GM19397 (cell line): ENCODE measurements around the gene DCAKD.

Experiments used
- ATAC-seq: cut with Tn5 transposase; IDR thresholded peaks from one replicate; pipeline ENCODE4 v1.9.1; 2021; ENCODE audit warnings: mild to moderate bottlenecking, moderate library complexity; ENCODE audit not compliant: unreplicated experiment

The DCAKD gene

DNA sequence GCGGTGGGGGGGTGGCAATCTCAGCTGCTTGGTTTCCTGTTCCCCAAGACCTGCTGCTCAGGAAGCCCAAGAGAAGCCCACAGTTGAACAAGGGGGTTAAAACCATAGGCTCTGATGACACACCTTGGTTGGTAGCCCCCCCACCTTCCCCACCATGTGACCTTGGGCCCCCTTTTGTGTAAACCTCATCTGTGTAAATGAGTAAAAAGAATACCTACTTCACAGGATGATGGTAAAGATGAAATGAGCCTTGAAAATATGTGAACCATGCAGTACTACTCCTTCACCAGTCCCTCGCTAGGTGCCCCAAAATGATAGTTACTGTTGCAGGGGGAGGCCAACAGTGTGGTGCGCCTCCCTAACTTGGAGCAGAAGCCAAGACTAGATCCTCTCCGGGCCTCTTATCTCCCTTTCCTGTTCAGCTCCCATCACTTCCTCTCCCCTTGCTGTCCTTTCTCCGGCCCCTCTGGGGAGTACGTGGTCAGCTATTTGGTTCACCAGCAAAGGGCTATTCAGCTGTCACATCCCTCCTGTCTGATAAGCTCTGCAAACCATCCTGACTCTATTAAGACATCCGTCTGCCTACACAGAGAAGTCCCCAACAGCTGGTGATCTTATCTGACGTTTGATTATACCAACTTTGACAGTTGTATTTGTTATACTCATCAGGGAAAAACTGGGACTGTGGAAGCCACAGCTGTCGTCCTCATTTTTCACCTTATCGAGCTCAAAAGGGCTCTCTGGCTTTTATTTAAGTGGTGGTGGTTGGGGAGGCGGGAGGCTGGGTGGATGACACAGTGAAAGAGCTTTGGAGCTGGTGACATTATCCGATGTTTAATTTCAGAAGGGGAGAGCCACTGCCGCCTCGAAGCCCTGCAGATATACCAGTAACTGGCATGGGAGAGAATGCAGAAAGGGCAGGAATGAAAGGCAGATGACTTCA, 19.9 kb downstream of the DCAKD start:
- no peak for ATAC-seq

DNA sequence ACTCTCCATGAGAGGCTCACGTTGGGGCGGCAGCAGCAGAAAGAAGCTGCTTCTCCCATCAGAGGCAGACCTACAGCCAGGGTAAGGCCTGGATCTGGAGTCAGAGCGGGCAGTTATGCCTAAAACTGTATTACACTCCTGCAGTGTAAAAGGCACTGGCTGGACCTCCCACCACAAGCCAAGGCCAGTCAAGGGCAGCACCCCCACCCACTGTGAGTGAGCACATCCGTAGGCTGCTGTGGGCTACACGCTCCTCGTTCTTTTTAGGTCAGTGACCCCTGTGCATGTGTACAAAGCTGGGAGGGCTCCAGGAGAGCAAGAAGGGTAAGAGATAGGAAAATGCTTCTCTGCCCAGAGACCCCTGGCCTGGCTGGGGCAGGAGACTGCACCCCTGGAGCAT, 20.7 kb downstream of the DCAKD start:
- ATAC-seq, result no peak

DNA sequence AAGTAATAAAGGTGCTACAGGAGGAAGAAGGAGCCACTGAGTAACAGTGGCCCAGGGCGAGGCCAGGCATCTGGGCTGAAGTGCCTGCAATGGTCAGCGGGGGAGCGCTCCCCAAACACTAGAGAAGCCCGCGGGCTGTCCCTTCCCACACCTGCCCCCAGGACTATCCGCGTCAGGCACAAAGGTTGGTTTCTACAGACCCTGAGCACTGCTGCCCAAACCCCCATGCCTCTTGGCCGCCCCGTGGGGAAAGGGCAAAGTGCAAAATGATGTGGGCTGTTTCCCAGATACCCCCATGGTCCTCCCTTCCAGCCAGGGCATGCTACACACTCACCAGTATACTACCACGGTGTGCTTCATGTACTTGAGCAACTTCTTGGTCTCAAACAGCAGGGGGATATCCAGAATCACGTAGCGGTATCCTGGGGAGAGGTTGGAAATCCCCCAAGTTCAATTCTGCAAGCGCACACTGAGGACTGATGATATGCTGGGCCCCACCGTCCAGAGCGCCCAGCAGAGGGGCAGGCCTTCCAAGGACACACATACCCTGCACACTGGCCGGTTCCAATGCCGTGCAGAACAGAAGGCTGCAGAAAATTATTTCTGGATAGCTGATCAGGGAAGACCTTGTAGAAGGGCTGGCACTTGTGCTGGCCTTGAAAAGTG, 21.5 kb downstream of the DCAKD start:
- no peak for ATAC-seq

DNA sequence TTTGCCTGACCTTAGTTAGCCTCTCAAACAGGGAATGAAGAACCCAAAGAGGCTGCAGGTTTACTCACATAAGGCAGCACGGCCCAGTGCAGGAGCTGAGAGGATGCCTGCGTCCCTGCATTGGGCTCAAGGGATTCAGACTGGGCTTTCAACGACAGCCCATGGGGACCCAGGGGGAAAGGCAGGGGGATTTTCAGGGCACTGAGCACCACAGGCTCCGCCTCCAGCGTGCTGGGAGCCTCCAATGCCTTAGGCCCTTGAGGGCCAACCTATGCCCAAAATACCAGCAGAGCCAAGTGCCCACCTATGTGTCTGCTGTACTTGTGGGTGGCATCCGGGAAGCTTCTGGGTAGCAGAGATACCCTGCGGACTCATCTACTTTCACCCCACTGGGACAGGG, 22.3 kb downstream of the DCAKD start:
- ATAC-seq, result no peak

DNA sequence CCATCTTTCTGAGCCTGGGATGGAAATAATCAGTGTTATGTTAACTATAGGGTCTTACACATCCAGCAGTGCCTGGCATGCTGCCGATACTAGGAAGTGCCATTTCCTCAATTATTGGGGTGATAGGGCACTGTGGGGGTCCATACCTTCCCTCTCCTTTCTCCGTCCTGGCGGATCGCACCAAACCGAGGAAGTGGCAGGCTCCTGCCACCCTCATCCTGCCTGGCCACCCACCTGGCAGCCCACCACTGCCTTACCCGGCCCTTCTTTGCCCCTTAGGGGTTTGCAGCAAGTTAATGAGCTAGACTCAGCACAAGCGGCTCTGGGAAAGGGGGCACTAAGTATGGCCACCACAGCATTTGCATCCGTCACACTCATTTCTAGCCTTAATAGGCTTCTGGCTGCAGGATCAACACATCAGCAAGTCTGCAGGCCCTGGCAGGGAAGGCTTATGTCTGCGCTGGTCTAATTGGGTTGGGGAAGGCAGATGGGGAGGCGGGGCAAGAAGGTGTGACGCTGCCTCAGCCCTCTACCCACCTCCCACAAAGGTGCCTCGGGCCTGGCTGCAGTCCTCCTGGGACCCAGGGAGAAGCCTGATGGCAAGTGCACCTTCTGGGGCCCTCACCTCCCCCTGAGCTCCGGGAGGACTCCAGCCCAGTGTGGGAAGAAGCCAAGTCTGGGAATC, 28.6 kb downstream of the DCAKD start:
- ATAC-seq, result no peak

DNA sequence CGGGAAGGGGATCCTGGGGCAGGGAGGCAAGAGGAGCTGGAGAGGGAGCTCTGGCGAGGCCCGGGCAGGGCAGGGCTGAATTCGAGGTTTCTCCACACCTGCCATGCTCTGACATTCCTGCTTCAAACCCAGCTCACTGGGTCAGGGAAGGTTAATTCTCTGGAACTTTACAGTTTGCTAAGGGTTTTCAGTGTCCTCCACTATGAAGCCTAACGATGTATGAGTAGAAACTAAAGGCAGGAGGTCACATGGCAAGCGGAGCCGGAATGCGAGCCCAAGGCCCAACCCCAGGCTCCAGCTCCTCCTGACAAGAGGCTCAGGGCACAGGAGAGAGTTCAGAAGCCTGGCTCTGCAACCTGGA, 29.2 kb downstream of the DCAKD start:
- no peak for ATAC-seq

DNA sequence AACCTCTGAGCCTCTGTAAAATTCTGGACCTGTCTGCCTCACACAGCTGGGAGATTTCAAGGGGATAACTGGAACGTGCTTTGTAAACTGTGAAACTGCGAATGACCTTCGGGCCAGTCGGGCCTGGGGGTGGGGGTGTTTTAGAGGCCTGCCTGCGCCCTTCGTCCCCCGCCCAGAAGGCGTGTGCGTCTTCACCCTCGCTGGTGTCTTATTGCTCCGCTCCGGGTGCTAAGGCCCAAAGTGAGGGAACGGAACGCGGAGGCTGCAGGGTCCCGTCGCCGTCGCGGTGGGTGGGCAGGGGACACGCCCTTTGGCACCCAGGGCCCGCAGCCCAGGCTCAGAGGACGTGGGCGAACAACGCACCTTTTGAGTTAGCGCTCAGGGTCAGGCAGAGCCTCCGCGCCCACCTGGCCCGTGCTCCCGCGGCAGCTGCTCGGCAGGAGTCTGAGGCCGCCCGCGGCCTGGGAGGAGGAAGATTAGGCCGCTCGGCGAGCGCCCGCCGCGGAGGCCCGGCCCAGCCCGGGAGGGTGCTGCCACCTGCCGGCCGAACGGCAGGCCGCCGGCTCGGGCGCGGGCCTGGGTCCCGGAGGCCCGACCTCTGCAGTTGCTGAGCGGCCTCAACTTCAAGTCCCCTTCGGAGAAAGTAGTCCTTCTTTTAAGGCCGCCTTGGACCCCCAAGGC, 29.7 kb downstream of the DCAKD start:
- peak; percentile 57 for ATAC-seq

DNA sequence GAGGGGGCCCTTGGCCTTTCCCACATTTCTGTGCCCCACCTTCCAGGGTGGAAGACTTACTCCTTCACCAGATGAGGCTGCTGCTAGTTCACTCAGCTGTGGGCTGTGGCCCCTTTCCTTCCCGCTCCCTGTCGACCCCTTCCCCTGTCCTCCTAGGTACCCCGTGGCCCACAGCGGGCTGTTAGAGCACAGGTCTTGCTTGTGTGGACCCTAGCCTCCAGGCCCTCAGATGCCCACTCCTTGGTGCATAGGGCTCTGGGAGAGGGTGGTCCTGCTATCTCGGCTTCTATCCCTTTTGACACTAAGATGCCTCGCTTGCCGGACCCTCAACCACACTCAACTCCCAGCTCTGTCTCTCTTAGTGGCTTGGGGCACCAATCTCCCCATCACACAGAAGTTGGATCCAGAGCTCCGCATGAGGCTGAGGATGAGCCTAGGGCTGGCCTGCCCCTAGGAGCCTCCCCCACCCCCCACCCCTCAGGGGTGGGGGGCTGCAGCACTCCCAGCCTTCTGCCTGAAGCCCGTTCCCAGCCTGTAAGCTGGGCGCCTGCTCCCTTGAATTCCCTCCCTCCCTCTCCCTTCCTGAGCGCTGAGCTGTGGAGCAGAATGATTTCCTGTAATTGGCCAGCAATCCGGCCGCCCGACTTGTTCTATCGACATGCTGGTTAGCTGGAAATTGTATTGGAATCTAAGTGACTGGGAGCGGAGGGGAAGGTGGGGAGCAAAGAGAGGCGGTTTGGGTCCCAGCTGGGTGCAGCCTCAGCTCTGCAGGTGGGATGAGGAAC, 30.9 kb downstream of the DCAKD start:
- ATAC-seq, result no peak

DNA sequence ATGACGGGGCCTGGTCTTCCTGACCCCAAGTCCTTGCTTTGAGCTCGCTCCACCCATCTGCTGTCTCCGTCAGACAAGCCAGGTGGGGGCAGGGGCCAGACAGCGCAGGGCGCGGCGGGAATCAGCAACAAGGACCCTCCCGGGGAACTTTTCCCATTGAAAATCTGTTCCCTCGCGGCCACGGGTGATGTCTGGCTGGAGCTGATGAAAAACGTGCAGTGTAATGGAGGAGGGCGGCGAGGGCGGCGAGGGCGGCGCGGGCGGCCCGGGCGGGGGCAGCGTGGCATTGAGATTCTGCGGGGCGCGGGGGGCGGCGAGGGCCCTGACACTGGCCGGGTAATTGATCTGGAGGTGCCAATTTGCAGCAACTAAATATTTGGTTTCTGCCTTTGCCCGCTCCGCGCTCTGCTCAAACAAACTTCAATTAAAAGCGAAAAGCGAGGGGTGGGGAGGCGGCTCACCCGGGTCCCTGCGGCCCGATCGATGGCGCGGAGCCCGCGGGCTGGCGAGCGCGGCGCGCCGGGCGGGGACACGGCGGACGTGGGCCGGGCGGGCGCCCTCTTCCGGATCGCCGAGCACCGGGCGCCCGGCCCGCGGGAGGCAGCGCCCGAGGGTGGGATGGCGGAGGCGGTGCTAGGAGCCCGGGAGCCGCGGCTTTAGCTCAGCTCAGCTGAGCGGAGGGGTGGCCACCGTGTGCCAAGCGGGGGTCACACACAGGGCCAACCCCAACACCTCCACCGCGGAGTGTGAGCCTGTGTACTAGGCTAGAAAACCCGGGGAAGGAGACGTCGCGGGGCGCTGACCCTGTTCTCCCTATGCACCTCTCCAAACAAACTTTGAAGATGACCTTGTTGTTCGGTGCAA, 32.4 kb downstream of the DCAKD start:
- no peak for ATAC-seq

DNA sequence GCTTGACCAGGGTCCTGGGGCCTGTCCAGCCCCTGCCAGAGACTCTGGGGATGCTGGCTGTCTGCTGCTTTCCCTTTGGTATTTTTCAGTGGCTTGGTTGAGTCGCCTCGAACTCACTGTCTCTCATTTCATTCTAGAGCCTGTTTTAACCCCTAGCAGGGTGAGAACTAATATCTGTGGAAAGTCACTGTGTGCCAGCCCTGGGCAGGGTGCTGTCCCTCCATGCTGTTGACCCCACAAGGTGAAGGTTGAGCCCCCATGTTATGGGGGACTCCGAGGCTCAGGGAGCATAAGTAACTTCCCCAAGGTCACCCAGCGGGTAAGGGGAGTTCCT, 33.0 kb downstream of the DCAKD start:
- ATAC-seq, result no peak

DNA sequence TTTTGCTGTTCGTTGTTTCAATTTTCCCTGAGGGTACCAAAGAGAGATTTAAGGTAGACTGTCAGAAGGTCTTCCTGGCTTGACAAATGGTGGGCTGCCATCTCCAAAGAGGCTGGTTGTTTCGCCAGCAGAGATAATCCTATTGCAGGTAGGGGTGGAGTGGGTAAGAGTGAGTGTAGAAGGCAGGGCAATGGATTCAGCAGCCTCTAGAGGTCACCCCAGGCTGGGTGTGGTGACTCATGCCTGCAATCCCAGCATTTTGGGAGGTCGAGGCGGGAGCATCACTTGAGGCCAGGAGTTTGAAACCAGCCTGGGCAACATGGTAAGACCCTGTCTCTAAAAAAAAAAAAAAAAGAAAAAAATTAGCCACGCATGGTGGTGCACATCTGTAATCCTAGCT, 34.6 kb downstream of the DCAKD start:
- no peak for ATAC-seq

DNA sequence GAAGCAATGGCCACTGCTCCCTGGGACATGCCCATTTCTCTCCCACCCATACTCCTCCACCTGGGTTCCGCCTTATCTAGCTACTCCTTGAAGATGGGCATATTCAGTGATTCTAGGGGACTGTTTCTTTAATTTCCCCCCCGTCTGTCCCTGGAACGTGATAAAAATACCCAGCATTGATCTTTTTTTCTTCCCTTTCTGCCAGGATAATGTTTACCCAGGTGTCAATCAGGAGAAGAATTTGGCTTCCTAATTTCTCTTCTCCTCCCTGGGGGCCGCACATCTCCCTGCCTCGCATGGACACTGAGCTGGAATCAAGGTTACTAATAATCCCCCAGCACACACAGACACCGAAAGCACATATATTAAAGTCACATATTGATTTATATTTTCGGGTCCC, 35.2 kb downstream of the DCAKD start:
- ATAC-seq, result no peak

DNA sequence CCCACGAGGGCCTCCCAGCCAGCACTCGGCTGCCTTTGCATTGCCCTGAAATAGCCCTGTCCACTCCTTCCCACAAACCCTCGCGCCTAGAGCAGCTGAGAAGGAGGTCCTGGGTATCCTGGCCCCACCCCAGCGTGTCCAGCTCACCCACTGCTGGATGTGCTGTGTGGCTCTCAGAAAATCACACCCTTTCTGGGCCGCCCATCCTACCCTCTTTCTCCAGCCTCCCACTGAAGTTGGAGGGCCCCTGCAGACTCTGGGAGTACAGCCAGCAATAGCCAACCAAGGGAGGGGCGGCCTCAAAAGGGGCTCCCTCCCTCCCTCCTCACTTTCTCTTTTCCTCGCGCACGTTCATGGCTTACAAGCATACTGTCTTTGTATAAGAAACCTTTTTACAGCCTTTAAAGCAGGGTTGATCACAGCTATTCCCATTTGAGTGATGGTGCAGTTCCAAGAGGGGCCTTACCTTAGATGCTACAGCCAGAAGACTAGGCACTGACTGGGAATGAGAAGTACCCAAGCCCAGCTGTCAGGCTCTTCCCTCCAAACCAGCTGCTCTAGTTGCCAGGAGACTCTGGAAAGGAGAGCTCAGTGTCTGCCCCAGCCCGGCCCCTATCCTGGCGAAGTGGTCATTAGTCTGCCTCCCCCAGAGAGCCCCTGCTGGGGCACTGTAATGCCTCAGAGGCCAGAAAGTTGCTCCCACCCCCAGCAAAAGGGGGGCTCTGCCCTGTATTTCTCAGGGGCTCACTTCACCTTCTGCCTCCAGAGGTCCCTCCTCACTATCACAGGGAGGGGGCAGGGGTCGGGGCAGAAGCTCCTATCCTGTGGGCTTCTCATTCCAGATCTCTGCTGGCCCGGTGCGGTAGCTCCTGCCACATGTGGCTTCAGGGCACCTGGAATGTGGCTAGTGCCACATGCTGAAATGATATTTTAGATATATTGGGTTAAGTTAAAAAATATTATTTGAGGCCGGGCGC, 38.1 kb downstream of the DCAKD start:
- no peak for ATAC-seq

DNA sequence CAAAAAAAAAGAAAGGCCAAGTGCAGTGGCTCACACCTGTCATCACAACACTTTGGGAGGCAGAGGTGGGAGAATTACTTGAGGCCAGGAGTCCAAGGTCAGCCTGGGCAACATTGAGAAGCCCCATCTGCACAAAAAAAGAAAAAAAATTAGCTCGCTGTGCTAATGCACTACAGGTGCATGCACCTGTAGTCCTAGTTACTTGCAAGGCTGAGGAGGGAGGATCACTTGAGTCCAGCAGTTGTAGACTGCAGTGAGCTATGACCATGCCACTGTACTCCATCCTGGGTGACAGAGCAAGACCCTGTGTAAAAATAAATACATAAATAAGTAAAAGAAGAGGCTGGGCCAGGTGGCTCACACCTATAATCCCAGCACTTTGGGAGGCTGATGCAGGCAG, 39.7 kb downstream of the DCAKD start:
- no peak for ATAC-seq

DNA sequence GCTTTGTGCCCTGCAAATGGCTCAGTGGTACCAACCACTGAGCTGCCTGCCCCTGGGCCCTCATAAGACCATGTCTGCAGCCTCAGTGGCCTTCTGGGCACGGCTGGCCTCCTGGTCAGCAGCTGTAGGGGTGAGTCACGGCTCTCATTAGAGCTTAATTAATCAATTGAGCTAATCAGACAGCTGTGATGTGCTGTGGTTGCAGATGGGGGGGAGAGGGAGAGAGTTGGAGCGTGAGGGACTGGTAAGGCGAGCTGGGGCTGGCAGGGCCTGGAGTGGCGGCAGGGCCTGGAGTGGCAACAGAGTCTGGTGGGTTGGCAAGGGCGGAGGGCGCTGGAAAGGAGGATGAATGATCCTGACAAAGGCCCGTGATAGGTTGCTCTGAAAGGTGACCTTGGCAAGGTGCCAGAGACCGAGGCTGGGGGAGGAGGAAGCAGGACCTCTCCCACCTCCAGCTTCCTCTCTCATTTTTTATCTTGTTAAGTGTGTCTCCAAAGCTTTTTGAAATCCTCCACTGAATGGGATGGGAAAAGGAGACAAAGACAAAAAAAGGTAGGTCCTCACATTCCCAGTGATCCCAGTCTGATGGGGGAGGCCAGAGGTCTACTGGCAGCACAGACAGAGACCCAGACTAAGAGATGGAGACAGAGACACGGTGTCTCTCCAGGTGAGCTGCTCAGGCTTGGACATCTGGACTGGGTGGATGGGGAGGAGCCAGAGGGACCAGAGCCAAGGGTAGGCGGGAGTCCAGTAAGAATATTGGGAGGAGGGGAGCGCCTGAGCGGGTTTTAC, 41.6 kb downstream of the DCAKD start:
- no peak for ATAC-seq

DNA sequence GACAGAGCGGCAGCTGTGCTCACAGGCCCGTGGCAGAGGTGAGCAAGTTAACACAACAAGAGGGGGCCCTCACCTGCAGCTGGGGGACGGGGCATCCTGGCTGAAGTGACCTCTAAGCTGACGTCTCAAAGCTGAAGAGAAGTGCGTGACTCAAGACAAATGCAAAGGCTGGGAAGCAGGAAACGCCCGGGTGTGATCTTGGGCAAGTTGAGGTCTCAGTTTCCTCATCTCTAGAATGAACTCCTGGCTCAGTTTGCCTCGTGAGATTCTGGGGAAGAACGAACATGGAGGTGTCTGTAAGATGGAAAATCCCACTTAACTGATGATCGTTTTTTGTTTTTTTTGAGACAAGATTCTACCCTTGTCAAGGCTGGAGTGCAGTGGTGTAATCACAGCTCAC, 43.2 kb downstream of the DCAKD start:
- no peak for ATAC-seq

DNA sequence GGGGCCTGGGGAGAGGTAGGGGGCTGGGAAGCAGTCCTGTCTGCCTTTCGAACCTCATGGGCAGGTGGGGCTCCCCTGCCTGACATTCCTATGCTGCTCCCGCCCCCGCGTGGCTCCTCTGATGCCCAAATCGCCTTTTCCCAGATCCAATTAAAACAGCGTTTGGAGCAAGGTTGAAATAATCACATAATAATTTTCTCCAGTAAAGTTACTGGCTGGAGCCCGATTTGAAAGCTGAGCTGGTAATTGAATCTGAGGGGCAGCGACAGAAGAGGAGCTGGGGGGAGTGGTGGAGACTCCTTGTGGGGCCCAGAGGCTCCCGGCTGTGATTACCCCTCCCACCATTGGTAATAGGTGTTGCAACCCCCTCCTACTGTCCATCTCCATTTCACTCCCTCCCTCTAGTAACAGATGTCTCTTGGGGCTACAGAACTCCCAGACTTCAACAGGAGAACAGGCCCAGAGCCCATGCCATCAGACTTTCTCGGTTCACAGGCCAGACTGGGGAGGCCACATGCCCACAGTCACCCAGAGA, 44.4 kb downstream of the DCAKD start:
- no peak for ATAC-seq
